ENCODE results near the gene AMBP. TPM values are rescaled to one million over a fixed set of nuclear protein-coding genes. Genes with fewer than 3 reads are reported as not detected.

AMBP gene
- total and polyA plus RNA-seq, 4 donors: 0.23 to 1.7 TPM; not detected in 2

DNA sequence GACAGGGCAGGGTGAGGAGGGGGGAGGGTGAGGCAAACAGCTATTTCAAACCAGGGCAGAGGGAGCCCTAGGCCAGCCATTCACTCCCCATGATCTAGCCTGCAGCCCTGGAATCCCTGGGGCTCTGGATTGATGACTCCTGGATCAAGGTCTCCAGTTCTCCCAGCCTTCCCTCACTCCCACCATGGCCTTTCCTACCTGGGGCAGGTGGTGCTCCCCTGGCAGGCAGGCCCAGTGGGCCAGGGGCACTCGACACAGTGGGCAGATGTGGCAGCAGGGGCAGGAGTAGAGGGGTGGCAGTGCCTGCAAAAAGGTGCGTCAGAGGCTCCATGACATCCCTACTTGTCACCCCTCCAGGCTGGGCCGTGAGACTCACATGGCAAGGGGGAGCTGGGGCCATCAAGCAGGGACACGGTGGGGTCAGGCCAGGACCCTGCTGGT lies 15.0 kb upstream of the AMBP start:
- 70% methylated on average over 3 of the region's 4 CpGs for WGBS (ENCODE audit: insufficient coverage)

DNA sequence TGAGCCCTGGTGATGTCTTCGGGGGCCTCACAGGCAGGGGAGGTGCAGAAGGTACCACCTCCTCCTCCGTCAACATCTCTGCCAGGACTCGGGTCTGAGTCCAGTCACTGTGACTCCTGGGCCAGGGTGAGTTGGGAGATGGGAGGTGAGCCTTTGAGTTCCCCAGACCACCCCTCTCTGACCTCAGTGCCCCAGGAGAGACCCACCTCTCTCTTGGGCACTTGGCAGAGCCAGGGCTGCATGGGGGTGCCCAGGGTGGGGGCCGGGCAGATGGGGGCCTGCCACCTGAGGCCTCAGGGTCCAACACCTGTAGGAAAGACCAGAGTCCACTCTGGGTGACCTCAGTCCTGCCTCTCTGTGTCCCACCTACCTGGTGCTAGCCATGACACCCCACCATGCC lies 14.2 kb upstream of the AMBP start:
- 100% methylated on average over 1 of the region's 4 CpGs for WGBS (ENCODE audit: insufficient coverage)
- no peak overlapping the region for H3K4me3 ChIP-seq (ENCODE audit: low read depth, low read length)
- peaks cover 4% of the 10 kb centered on the region for H3K4me1 ChIP-seq (ENCODE audit: control insufficient read depth, insufficient read depth, low read length)
- H3K36me3 ChIP-seq (ENCODE audit: control insufficient read depth, insufficient read depth, low read length): peaks cover 10% of the 10 kb centered on the region
- no peaks in the 10 kb centered on the region for H3K9me3 ChIP-seq (ENCODE audit: control insufficient read depth, insufficient read depth, low read length)
- DNase-seq (ENCODE audit: low read depth in 4 of 6, low spot score in 6 of 6): no peak
- H3K27me3 ChIP-seq (ENCODE audit: control insufficient read depth, insufficient read depth, low read length): peaks cover 5% of the 10 kb centered on the region
- no peak overlapping the region for H3K27ac ChIP-seq (ENCODE audit: low read depth, low read length)

More for the DNA sequence above, 15.0 kb upstream of the AMBP start:
- Histone ChIP-seq H3K36me3 (ENCODE audit: control insufficient read depth, insufficient read depth, low read length) (peaks cover 10% of the 10 kb centered on the region), H3K4me3 (ENCODE audit: low read depth, low read length) (no peak overlapping the region), H3K27me3 (ENCODE audit: control insufficient read depth, insufficient read depth, low read length) (peaks cover 10% of the 10 kb centered on the region), H3K9me3 (ENCODE audit: control insufficient read depth, insufficient read depth, low read length) (no peaks in the 10 kb centered on the region), H3K27ac (ENCODE audit: low read depth, low read length) (no peak overlapping the region), H3K4me1 (ENCODE audit: control insufficient read depth, insufficient read depth, low read length) (peaks cover 11% of the 10 kb centered on the region)
- no peak for DNase-seq (ENCODE audit: low read depth in 4 of 6, low spot score in 6 of 6)

GRCh38 chr9:114091711-114092110 lies 13.6 kb upstream of the AMBP start:
- Histone ChIP-seq H3K9me3 (ENCODE audit: control insufficient read depth, insufficient read depth, low read length) (no peaks in the 10 kb centered on the region), H3K4me3 (ENCODE audit: low read depth, low read length) (no peak overlapping the region), H3K4me1 (ENCODE audit: control insufficient read depth, insufficient read depth, low read length) (no peaks in the 10 kb centered on the region), H3K27me3 (ENCODE audit: control insufficient read depth, insufficient read depth, low read length) (peaks cover 4% of the 10 kb centered on the region), H3K27ac (ENCODE audit: low read depth, low read length) (no peak overlapping the region), H3K36me3 (ENCODE audit: control insufficient read depth, insufficient read depth, low read length) (peaks cover 10% of the 10 kb centered on the region)
- 82% methylated on average over 8 of the region's 8 CpGs for WGBS (ENCODE audit: insufficient coverage)
- DNase-seq (ENCODE audit: low read depth in 4 of 6, low spot score in 6 of 6): no peak

GRCh38 chr9:114090798-114091197 lies 12.7 kb upstream of the AMBP start:
- no peaks in the 10 kb centered on the region for H3K9me3 ChIP-seq (ENCODE audit: control insufficient read depth, insufficient read depth, low read length)
- H3K4me3 ChIP-seq (ENCODE audit: low read depth, low read length): no peak overlapping the region
- no peak for DNase-seq (ENCODE audit: low read depth in 4 of 6, low spot score in 6 of 6)
- H3K27me3 ChIP-seq (ENCODE audit: control insufficient read depth, insufficient read depth, low read length): no peaks in the 10 kb centered on the region
- WGBS (ENCODE audit: insufficient coverage): 95% methylated on average over 2 of the region's 4 CpGs
- H3K4me1 ChIP-seq (ENCODE audit: control insufficient read depth, insufficient read depth, low read length): no peaks in the 10 kb centered on the region
- no peak overlapping the region for H3K27ac ChIP-seq (ENCODE audit: low read depth, low read length)
- peaks cover 10% of the 10 kb centered on the region for H3K36me3 ChIP-seq (ENCODE audit: control insufficient read depth, insufficient read depth, low read length)

DNA sequence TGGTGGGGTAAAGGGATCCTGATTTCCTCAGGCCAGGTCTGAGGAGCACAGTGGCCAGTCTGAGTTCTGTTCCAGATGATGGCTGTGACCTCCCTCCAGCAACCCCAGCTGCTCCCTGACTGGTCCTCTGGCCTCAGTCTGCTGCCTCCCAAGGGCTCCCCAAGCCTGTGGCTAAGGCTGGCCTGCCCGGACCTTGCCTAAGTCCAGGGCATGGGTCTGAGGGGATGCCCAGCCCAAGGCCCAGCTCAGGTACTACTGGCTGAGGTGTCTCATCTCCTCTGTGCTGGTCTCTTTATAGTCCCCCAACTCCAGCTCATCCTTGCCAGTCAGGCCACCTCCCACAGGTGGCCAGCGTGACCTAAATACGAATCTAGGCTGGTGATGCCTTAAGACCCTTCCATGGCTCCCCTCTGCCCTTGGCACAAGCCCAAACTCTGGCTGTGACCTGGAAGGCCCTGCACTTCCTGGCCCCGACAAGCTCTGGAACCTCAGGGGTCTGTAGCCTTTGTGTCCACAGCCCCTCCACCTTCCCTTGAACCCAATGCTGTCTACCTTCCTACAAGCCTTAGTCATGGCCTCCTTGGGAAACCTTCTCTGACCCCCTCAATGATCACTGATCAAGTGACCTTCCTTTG lies 11.2 kb upstream of the AMBP start:
- peaks cover 5% of the 10 kb centered on the region for H3K36me3 ChIP-seq (ENCODE audit: control insufficient read depth, insufficient read depth, low read length)
- H3K9me3 ChIP-seq (ENCODE audit: control insufficient read depth, insufficient read depth, low read length): no peaks in the 10 kb centered on the region
- WGBS (ENCODE audit: insufficient coverage): 95% methylated on average over 4 of the region's 4 CpGs
- H3K27ac ChIP-seq (ENCODE audit: low read depth, low read length): no peak overlapping the region
- no peaks in the 10 kb centered on the region for H3K27me3 ChIP-seq (ENCODE audit: control insufficient read depth, insufficient read depth, low read length)
- DNase-seq (ENCODE audit: low read depth in 4 of 6, low spot score in 6 of 6): no peak
- no peak overlapping the region for H3K4me3 ChIP-seq (ENCODE audit: low read depth, low read length)
- no peaks in the 10 kb centered on the region for H3K4me1 ChIP-seq (ENCODE audit: control insufficient read depth, insufficient read depth, low read length)

DNA sequence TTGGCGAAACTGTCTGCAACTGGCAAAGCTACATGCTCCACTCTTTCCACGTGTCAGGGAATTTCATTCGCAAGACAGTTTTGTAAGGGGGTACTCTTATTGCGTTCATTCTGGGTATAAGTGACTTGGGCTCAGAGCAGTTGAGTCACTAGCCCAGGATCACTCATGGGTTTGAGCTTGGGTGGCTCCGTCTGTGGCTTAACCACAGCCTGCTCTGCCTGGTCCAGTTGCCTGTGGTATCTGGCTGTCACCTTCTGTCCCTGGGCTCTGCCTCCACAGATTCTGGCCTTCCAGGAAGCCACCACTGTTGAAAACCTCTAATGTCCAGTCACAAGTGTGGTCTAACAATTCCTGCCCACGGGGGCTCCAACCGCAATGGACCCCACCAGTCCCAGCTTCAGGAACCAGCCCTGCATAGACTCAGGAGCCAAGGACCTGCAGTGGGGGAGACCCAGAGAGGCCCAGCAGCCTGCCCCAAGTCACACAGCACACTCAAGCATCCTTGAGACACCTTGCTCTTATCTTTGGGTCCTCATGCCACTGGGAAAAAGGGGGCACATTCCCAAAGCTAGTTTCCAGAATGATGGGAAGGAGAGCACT lies 10.6 kb upstream of the AMBP start:
- WGBS (ENCODE audit: insufficient coverage): 96% methylated on average over 7 of the region's 7 CpGs
- Histone ChIP-seq H3K4me1 (ENCODE audit: control insufficient read depth, insufficient read depth, low read length) (no peaks in the 10 kb centered on the region), H3K27ac (ENCODE audit: low read depth, low read length) (no peak overlapping the region), H3K4me3 (ENCODE audit: low read depth, low read length) (no peak overlapping the region), H3K36me3 (ENCODE audit: control insufficient read depth, insufficient read depth, low read length) (peaks cover 5% of the 10 kb centered on the region), H3K9me3 (ENCODE audit: control insufficient read depth, insufficient read depth, low read length) (no peaks in the 10 kb centered on the region), H3K27me3 (ENCODE audit: control insufficient read depth, insufficient read depth, low read length) (no peaks in the 10 kb centered on the region)
- no peak for DNase-seq (ENCODE audit: low read depth in 4 of 6, low spot score in 6 of 6)

DNA sequence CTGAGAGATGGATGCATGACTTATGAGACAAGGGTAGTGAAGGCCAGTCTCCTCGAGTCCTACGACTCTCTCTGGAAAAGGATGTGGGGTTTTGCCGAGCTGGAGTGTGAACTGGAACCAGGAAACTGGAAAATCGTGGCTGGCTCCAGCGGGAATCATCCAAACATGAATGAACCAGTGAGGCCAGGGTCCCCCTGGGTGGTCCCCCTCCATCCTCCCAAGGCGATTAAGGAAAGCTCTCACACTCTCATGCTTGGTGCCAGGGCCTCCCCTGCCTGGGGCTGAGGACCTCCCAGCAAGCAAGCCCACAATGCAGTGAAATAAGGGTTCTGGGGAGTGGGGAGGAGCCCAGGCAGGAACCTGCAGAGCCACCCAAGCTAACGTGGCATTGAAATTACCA lies 9.6 kb upstream of the AMBP start:
- Histone ChIP-seq H3K36me3 (ENCODE audit: control insufficient read depth, insufficient read depth, low read length) (no peaks in the 10 kb centered on the region), H3K4me1 (ENCODE audit: control insufficient read depth, insufficient read depth, low read length) (no peaks in the 10 kb centered on the region), H3K9me3 (ENCODE audit: control insufficient read depth, insufficient read depth, low read length) (no peaks in the 10 kb centered on the region), H3K4me3 (ENCODE audit: low read depth, low read length) (no peak overlapping the region), H3K27me3 (ENCODE audit: control insufficient read depth, insufficient read depth, low read length) (no peaks in the 10 kb centered on the region), H3K27ac (ENCODE audit: low read depth, low read length) (no peak overlapping the region)
- no peak for DNase-seq (ENCODE audit: low read depth in 4 of 6, low spot score in 6 of 6)
- WGBS (ENCODE audit: insufficient coverage): 76% methylated on average over 5 of the region's 7 CpGs

DNA sequence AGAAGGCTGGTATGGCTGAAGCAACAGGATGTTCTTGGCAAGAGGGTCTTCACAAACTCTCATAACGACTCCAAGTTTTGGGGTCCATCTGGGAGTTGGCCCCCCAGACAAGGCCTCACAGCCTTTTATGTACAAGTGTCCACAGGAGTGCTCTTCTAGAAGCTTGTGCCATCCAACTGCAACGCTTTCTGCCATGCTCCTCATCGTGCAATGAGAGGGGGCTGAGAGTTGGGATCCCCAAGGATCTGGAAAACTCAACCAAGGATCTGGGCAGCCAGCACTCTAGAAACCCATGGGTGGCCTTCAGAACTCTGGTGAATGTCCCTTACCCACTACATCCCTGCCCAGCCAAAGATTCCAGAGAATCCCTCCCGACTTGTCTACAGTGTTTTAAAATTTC lies 8.5 kb upstream of the AMBP start:
- WGBS (ENCODE audit: insufficient coverage): 94% methylated on average over 3 of the region's 4 CpGs

GRCh38 chr9:114086009-114086408 lies 7.9 kb upstream of the AMBP start:
- DNase-seq (ENCODE audit: low read depth in 4 of 6, low spot score in 6 of 6): no peak
- H3K4me1 ChIP-seq (ENCODE audit: control insufficient read depth, insufficient read depth, low read length): peaks cover 2% of the 10 kb centered on the region
- 100% methylated on average over 6 of the region's 6 CpGs for WGBS (ENCODE audit: insufficient coverage)
- H3K9me3 ChIP-seq (ENCODE audit: control insufficient read depth, insufficient read depth, low read length): no peaks in the 10 kb centered on the region
- no peaks in the 10 kb centered on the region for H3K36me3 ChIP-seq (ENCODE audit: control insufficient read depth, insufficient read depth, low read length)
- no peak overlapping the region for H3K27ac ChIP-seq (ENCODE audit: low read depth, low read length)
- no peaks in the 10 kb centered on the region for H3K27me3 ChIP-seq (ENCODE audit: control insufficient read depth, insufficient read depth, low read length)
- no peak overlapping the region for H3K4me3 ChIP-seq (ENCODE audit: low read depth, low read length)

More for the DNA sequence above, 8.5 kb upstream of the AMBP start:
- Histone ChIP-seq H3K4me1 (ENCODE audit: control insufficient read depth, insufficient read depth, low read length) (peaks cover 2% of the 10 kb centered on the region), H3K36me3 (ENCODE audit: control insufficient read depth, insufficient read depth, low read length) (no peaks in the 10 kb centered on the region), H3K27ac (ENCODE audit: low read depth, low read length) (no peak overlapping the region), H3K27me3 (ENCODE audit: control insufficient read depth, insufficient read depth, low read length) (no peaks in the 10 kb centered on the region), H3K9me3 (ENCODE audit: control insufficient read depth, insufficient read depth, low read length) (no peaks in the 10 kb centered on the region), H3K4me3 (ENCODE audit: low read depth, low read length) (no peak overlapping the region)
- no peak for DNase-seq (ENCODE audit: low read depth in 4 of 6, low spot score in 6 of 6)

GRCh38 chr9:114085387-114085789 lies 7.3 kb upstream of the AMBP start:
- H3K27ac ChIP-seq (ENCODE audit: low read depth, low read length): no peak overlapping the region
- no peaks in the 10 kb centered on the region for H3K9me3 ChIP-seq (ENCODE audit: control insufficient read depth, insufficient read depth, low read length)
- H3K4me3 ChIP-seq (ENCODE audit: low read depth, low read length): no peak overlapping the region
- H3K4me1 ChIP-seq (ENCODE audit: control insufficient read depth, insufficient read depth, low read length): peaks cover 2% of the 10 kb centered on the region
- no peak for DNase-seq (ENCODE audit: low read depth in 4 of 6, low spot score in 6 of 6)
- H3K36me3 ChIP-seq (ENCODE audit: control insufficient read depth, insufficient read depth, low read length): no peaks in the 10 kb centered on the region
- no peaks in the 10 kb centered on the region for H3K27me3 ChIP-seq (ENCODE audit: control insufficient read depth, insufficient read depth, low read length)
- WGBS (ENCODE audit: insufficient coverage): 92% methylated on average over 9 of the region's 9 CpGs
